Neural progenitor cell (in vitro differentiated cells): ENCODE data around the gene ZNF135. TPM values are rescaled to one million over a fixed set of nuclear protein-coding genes. Genes with fewer than 3 reads are reported as not detected.

Experiments used
- DNase-seq: peaks from one replicate; pipeline ENCODE4 v3.0.0-alpha.2; 2016; ENCODE audit warnings: low spot score
- H2AFZ ChIP-seq: fragments of 200-600 bp; sonication (generic); replicated peaks from 2 replicates; pipeline ENCODE4 v1.6.1; 2016; ENCODE audit warnings: antibody characterized with exemption
- H3F3A ChIP-seq: fragments of 200-600 bp; sonication (generic); 2 replicates; pipeline ENCODE4 v1.6.1; 2016; ENCODE audit warnings: antibody characterized with exemption, low read depth
- H3K27ac ChIP-seq: fragments of 200-600 bp; sonication (generic); 2 replicates; pipeline ENCODE4 v1.5.1; 2016; ENCODE audit warnings: mild to moderate bottlenecking
- H3K27me3 ChIP-seq: fragments of 200-600 bp; sonication (generic); 2 replicates; pipeline ENCODE4 v1.6.1; 2016; ENCODE audit warnings: mild to moderate bottlenecking, moderate library complexity
- H3K36me3 ChIP-seq: fragments of 200-600 bp; sonication (generic); 2 replicates; pipeline ENCODE4 v1.5.1; 2016
- H3K4me1 ChIP-seq: fragments of 200-600 bp; sonication (generic); 2 replicates; pipeline ENCODE4 v1.6.1; 2016; ENCODE audit warnings: mixed run types
- H3K4me2 ChIP-seq: fragments of 200-600 bp; sonication (generic); 2 replicates; pipeline ENCODE4 v1.6.1; 2016
- H3K4me3 ChIP-seq: fragments of 200-600 bp; sonication (generic); 2 replicates; pipeline ENCODE4 v1.5.1; 2016
- H3K79me2 ChIP-seq: fragments of 200-600 bp; sonication (generic); 2 replicates; pipeline ENCODE4 v1.6.1; 2016; ENCODE audit warnings: low read depth
- H3K9ac ChIP-seq: fragments of 200-600 bp; sonication (generic); 2 replicates; pipeline ENCODE4 v1.6.1; 2016
- H3K9me3 ChIP-seq: fragments of 200-600 bp; sonication (generic); 2 replicates; pipeline ENCODE4 v1.5.1; 2016; ENCODE audit warnings: low read depth
- H4K20me1 ChIP-seq: fragments of 200-600 bp; sonication (generic); 2 replicates; pipeline ENCODE4 v1.6.1; 2016; ENCODE audit warnings: low read depth
- H3K27ac Mint-ChIP-seq: 3 replicates; pipeline ENCODE4 v1.8.0; 2021; ENCODE audit warnings: mixed read lengths
- H3K27me3 Mint-ChIP-seq: 2 replicates; pipeline ENCODE4 v1.8.0; 2022; ENCODE audit warnings: low read depth, mild to moderate bottlenecking, inconsistent platforms, moderate library complexity, mixed read lengths; ENCODE audit not compliant: insufficient read depth
- H3K36me3 Mint-ChIP-seq: 3 replicates; pipeline ENCODE4 v1.8.0; 2021; ENCODE audit warnings: mixed read lengths
- H3K4me1 Mint-ChIP-seq: 3 replicates; pipeline ENCODE4 v1.8.0; 2021; ENCODE audit warnings: mixed read lengths
- H3K4me3 Mint-ChIP-seq: 3 replicates; pipeline ENCODE4 v1.8.0; 2021; ENCODE audit warnings: mild to moderate bottlenecking, moderate library complexity, mixed read lengths
- H3K9me3 Mint-ChIP-seq: 3 replicates; pipeline ENCODE4 v1.8.0; 2020; ENCODE audit warnings: mixed read lengths
- CTCF ChIP-seq: fragments of 200-600 bp; sonication (generic); IDR thresholded peaks from 2 replicates; pipeline ENCODE4 v1.5.1; 2017; ENCODE audit warnings: antibody characterized with exemption, mild to moderate bottlenecking
- EZH2 ChIP-seq: fragments of 200-600 bp; sonication (generic); IDR thresholded peaks from 2 replicates; pipeline ENCODE4 v1.6.1; 2017; ENCODE audit warnings: antibody characterized with exemption, mild to moderate bottlenecking, moderate library complexity
- EZH2phosphoT487 ChIP-seq: fragments of 200-600 bp; sonication (generic); IDR thresholded peaks from 2 replicates; pipeline ENCODE4 v1.6.1; 2017; ENCODE audit warnings: antibody characterized with exemption
- total RNA-seq: library from RNA; depleted of rRNA; stranded (reverse); fragments of >200 nt; gene quantifications from 2 replicates; pipeline ENCODE4 v1.2.3, GENCODE V29; 2015; ENCODE audit warnings: low replicate concordance

The ZNF135 gene
- total RNA-seq, 1 donor from 2014 or later = 11.1 TPM

GRCh38 chr19:58021541-58022282 is 37.4 kb upstream of the ZNF135 start:
- Mint-ChIP-seq H3K27me3 (peaks cover 5% of the 10 kb centered on the region), H3K36me3 (peaks cover 7% of the 10 kb centered on the region), H3K9me3 (peaks cover 69% of the 10 kb centered on the region), H3K27ac (no peak overlapping the region), H3K4me3 (no peak overlapping the region), H3K4me1 (no peaks in the 10 kb centered on the region)
- TF ChIP-seq CTCF (peak; percentile 62), EZH2 (no peak)
- H3K4me2 ChIP-seq = no peak overlapping the region
- H4K20me1 ChIP-seq = no peaks in the 10 kb centered on the region
- no peak overlapping the region for H3K4me3 ChIP-seq
- no peaks in the 10 kb centered on the region for H3F3A ChIP-seq
- H3K4me1 ChIP-seq = no peaks in the 10 kb centered on the region
- H2AFZ ChIP-seq = no peak overlapping the region
- no peaks in the 10 kb centered on the region for H3K36me3 ChIP-seq
- no peaks in the 10 kb centered on the region for H3K9me3 ChIP-seq
- no peaks in the 10 kb centered on the region for H3K79me2 ChIP-seq
- H3K27me3 ChIP-seq = no peaks in the 10 kb centered on the region
- H3K27ac ChIP-seq = no peak overlapping the region
- H3K9ac ChIP-seq = no peak overlapping the region
- DNase-seq = peak; percentile 69

- Histone ChIP-seq H3K9me3 (no peaks in the 10 kb centered on the region), H3F3A (no peaks in the 10 kb centered on the region), H3K79me2 (no peaks in the 10 kb centered on the region), H4K20me1 (no peaks in the 10 kb centered on the region), H3K36me3 (no peaks in the 10 kb centered on the region), H2AFZ (no peak overlapping the region), H3K4me3 (no peak overlapping the region), H3K27ac (no peak overlapping the region), H3K27me3 (no peaks in the 10 kb centered on the region), H3K9ac (no peak overlapping the region), H3K4me2 (no peak overlapping the region), H3K4me1 (no peaks in the 10 kb centered on the region)
- Mint-ChIP-seq H3K27me3 (peaks cover 5% of the 10 kb centered on the region), H3K36me3 (peaks cover 7% of the 10 kb centered on the region), H3K4me1 (no peaks in the 10 kb centered on the region), H3K9me3 (peaks cover 69% of the 10 kb centered on the region), H3K27ac (no peak overlapping the region), H3K4me3 (no peak overlapping the region)
- no peak for TF ChIP-seq CTCF
- TF ChIP-seq EZH2phosphoT487 = no peak
- no peak for TF ChIP-seq EZH2
- no peak for DNase-seq
Observed at GRCh38 chr19:58022283-58022660, 36.8 kb upstream of the ZNF135 start.

- Histone ChIP-seq H3K79me2 (no peaks in the 10 kb centered on the region), H4K20me1 (no peaks in the 10 kb centered on the region), H3K4me1 (no peaks in the 10 kb centered on the region), H3K27me3 (no peaks in the 10 kb centered on the region), H3F3A (no peaks in the 10 kb centered on the region), H3K36me3 (no peaks in the 10 kb centered on the region), H3K27ac (no peak overlapping the region), H3K4me2 (no peak overlapping the region), H3K4me3 (no peak overlapping the region), H3K9me3 (no peaks in the 10 kb centered on the region), H3K9ac (no peak overlapping the region), H2AFZ (no peak overlapping the region)
- Mint-ChIP-seq H3K27ac (no peak overlapping the region), H3K4me3 (no peak overlapping the region), H3K27me3 (peaks cover 2% of the 10 kb centered on the region), H3K9me3 (peaks cover 69% of the 10 kb centered on the region), H3K4me1 (no peaks in the 10 kb centered on the region), H3K36me3 (peaks cover 9% of the 10 kb centered on the region)
- DNase-seq = no peak
- no peak for TF ChIP-seq EZH2phosphoT487
- no peak for TF ChIP-seq CTCF
- no peak for TF ChIP-seq EZH2
Observed at GRCh38 chr19:58024661-58025060, 34.4 kb upstream of the ZNF135 start.
